Stimulated activated CD8-positive, alpha-beta memory T cell treated with anti-CD3 and anti-CD28 coated beads, Interleukin-7, amount 100 ng/mL, for 48 hours (primary cell): ENCODE measurements around the gene LMNB1.

Experiments
- DNase-seq, 2 donors: peaks; one replicate each; pipeline ENCODE4 v3.0.0-alpha.2; 2020; ENCODE audit warnings: low read depth in 1 of 2; ENCODE audit errors: extremely low read depth in 1 of 2

The LMNB1 gene

DNA sequence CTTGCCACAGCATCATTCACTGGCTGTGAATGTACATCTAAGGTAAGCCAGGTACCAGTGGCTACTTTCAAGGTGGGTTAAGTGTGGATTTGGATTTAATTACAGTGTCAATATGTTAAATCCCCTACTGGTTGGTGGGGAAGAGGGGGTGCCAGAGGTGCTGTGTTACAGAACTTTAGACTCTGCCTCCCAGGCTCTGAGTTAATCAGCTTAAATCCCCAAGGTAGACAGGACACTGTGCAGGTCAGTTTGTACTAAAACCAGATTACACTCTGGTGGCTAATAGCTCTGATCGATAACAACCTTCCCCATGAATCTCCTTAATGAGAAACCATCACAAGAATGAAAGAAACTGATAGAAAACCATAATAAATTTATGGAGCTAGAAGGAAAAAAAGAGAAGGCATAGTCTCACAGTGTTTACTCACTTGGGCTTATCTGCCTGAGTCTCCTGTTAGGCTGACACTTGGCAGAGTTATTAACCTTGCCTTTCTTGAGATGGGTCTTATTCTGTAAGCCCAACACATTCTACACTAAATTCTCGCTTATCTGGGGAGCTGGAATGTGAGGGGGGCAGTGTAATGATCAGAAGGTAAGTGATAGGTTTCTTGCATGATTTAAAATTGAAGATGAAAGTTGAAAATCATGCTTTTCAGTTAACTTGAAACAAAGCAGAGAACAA lies 106.8 kb downstream of the LMNB1 start:
- DNase-seq: no peak

DNA sequence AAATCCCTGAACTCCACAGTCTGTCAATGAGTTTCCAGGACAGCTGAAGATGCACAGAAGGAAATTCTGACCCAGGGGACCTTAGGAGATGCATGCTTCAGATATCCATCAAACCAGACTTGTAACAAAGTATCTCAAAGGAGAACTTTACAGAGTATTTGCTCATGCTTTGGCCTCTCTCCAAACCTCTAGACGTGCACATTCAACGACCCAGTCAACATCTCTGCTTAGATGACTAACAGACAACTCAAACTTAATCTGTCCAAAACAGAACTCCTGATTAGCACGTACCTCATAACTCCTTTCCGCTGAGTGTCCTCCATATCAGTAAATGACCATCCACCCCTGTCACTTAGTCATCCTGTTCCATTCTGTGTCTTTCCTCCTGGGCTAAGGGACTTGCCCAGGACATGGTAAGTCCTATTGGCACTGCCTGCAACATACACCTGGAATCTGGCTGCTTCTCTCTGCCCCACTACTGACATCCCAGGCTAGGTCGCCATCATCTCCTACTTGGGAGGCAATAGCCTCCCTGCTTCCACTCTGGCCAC lies 107.4 kb downstream of the LMNB1 start:
- DNase-seq: no peak
